HK-2 (cell line): ENCODE data around the gene KCNH2.
"Not testable (repeated sequence)": the region's sequence is repeated elsewhere in the genome, so short reads cannot be mapped to it uniquely, and the experiment has no call there.

Experiments
- DNase-seq: peaks from one replicate; pipeline ENCODE4 v3.0.0-alpha.2; 2018; ENCODE audit not compliant: unreplicated experiment

KCNH2 gene

GRCh38 chr7:151012911-151013347 is 34.8 kb upstream of the KCNH2 start:
- no peak for DNase-seq

GRCh38 chr7:151012031-151012692 is 34.0 kb upstream of the KCNH2 start:
- DNase-seq: no peak

GRCh38 chr7:151011616-151012015 is 33.5 kb upstream of the KCNH2 start:
- DNase-seq: not testable (repeated sequence)

- no peak for DNase-seq
Observed at GRCh38 chr7:151011097-151011409, 32.9 kb upstream of the KCNH2 start.

GRCh38 chr7:151010307-151011096 is 32.4 kb upstream of the KCNH2 start:
- no peak for DNase-seq

GRCh38 chr7:151010037-151010306 is 31.9 kb upstream of the KCNH2 start:
- no peak for DNase-seq

GRCh38 chr7:151009327-151010036 is 31.4 kb upstream of the KCNH2 start:
- no peak for DNase-seq

- DNase-seq: no peak
Observed at GRCh38 chr7:151008511-151009323, 30.6 kb upstream of the KCNH2 start.

GRCh38 chr7:151008143-151008510 is 30.0 kb upstream of the KCNH2 start:
- DNase-seq: no peak

- DNase-seq: no peak
Observed at GRCh38 chr7:151007469-151007898, 29.4 kb upstream of the KCNH2 start.

- no peak for DNase-seq
Observed at GRCh38 chr7:151006590-151007300, 28.6 kb upstream of the KCNH2 start.

- DNase-seq: no peak
Observed at GRCh38 chr7:151005566-151005965, 27.4 kb upstream of the KCNH2 start.

- DNase-seq: no peak
Observed at GRCh38 chr7:151003572-151003971, 25.5 kb upstream of the KCNH2 start.

- DNase-seq: no peak
Observed at GRCh38 chr7:151001546-151001945, 23.4 kb upstream of the KCNH2 start.

GRCh38 chr7:151000897-151001495 is 22.9 kb upstream of the KCNH2 start:
- no peak for DNase-seq

- DNase-seq: no peak
Observed at GRCh38 chr7:150999497-151000230, 21.5 kb upstream of the KCNH2 start.

GRCh38 chr7:150999001-150999400 is 20.9 kb upstream of the KCNH2 start:
- DNase-seq: no peak

- no peak for DNase-seq
Observed at GRCh38 chr7:150998341-150998740, 20.2 kb upstream of the KCNH2 start.

GRCh38 chr7:150997817-150998216 is 19.7 kb upstream of the KCNH2 start:
- no peak for DNase-seq

- no peak for DNase-seq
Observed at GRCh38 chr7:150997075-150997511, 19.0 kb upstream of the KCNH2 start.
